ENCODE data around the gene GRAMD2B.

Gene GRAMD2B

DNA sequence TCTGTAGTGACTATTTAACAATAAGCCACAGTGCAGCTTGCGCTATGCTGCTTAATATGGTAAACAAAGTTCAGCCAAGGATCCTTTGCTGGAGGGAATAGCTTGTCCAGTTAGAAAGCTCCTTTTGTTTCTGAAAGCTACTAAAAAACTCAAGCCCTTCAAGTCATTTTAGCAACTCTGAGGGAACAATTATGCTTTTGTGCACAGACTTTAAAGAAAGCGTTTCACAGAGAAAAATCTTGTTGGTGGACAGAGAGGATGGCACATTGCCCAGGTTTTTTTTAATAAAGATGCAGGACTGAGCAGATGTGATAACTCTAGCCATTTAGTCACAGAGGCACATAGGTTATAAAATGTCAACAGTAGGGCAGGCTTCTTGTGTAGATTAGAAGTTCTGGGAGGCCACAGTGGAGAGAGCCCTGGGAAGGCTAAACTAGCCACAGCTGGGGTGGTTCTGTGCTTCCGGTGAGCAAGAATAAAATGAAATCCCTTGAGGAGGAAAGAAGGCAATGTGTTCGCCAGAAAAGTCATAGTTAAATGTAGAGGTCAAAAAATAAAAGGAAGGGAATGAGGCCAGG, 108.4 kb downstream of the GRAMD2B start:
- peak; percentile 47 for DNase-seq (ENCODE audit: low read depth)

DNA sequence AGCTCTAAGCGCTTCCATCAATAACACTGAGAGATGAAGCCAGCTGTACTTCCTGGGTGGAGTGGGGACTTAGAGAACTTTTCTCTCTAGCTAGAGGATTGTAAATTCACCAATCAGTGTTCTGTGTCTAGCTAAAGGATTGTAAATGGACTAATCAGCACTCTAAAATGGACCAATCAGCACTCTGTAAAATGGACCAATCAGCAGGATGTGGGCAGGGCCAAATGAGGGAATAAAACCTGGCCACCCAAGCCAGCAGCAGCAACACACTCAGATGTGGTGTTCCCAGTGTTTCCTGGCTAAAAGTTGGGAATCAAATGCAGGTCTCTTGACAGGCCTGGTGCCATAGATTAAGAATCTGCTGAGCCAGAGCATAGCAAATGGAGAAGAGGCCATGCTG, 111.3 kb downstream of the GRAMD2B start:
- no peak for DNase-seq (ENCODE audit: low read depth)
- TF ChIP-seq, protein P1, sequence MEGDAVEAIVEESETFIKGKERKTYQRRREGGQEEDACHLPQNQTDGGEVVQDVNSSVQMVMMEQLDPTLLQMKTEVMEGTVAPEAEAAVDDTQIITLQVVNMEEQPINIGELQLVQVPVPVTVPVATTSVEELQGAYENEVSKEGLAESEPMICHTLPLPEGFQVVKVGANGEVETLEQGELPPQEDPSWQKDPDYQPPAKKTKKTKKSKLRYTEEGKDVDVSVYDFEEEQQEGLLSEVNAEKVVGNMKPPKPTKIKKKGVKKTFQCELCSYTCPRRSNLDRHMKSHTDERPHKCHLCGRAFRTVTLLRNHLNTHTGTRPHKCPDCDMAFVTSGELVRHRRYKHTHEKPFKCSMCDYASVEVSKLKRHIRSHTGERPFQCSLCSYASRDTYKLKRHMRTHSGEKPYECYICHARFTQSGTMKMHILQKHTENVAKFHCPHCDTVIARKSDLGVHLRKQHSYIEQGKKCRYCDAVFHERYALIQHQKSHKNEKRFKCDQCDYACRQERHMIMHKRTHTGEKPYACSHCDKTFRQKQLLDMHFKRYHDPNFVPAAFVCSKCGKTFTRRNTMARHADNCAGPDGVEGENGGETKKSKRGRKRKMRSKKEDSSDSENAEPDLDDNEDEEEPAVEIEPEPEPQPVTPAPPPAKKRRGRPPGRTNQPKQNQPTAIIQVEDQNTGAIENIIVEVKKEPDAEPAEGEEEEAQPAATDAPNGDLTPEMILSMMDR (conservative IDR thresholded peaks at IDR 0.05; ENCODE audit: low read depth, low read length) = no peak
- no peak overlapping the region for H3K4me3 ChIP-seq (ENCODE audit: low read depth, low read length)

More for the DNA sequence above, 108.4 kb downstream of the GRAMD2B start:
- no peak overlapping the region for H3K4me3 ChIP-seq (ENCODE audit: low read depth, low read length)
- TF ChIP-seq, protein P1 (conservative IDR thresholded peaks at IDR 0.05; ENCODE audit: low read depth, low read length) = no peak

DNA sequence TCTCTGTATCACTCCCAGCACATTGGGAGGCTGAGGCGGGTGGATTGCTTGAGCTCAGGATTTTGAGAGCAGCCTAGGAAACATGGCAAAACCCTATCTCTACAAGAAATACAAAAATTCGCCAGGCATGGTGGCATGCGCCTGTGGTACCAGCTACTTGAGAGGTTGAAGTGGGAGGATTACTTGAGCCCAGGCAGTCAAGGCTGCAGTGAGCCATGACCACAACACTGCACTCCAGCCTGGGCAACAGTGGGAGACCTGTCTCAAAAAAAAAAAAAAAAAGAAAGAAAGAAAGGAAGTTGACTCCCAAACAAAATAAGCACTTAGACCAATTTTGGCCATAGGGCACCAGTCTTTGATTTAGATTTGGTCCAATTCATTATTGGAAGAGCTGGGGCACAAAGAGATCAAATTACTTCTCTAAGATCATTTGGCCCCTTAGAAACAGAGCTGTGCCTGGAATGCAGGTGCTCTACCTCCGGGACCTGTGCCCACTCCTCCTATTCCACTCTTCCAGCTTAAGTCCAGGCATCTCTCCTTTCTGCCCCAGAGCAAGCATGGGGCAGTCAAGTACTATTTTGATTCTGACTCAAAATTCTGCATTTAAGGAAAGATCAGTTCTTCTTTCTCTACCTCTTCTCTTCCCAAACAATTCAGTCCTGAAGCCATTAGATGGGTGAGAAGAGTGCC, 112.8 kb downstream of the GRAMD2B start:
- no peak for DNase-seq (ENCODE audit: low read depth)
- TF ChIP-seq, protein P1 (conservative IDR thresholded peaks at IDR 0.05; ENCODE audit: low read depth, low read length) = no peak
- H3K4me3 ChIP-seq (ENCODE audit: low read depth, low read length) = no peak overlapping the region

DNA sequence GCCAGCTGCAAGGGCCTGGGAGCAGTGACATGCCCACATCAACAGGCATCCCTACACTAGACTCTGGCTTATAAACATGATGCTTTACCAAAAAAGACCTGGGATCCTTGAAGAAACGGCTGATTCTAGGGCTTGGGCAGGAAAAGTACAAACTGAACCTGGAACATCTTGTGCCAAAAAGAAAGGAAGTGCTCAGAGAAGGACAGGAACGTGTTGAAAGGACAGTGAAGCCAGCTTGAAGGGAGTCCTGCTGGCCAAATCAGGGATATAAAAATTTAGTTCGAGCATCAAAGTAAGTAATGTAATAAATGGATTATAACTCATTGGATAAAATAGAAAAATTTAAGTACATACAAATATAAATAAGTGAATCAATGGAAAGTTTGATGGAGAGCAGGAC, 113.7 kb downstream of the GRAMD2B start:
- H3K4me3 ChIP-seq (ENCODE audit: low read depth, low read length) = no peak overlapping the region
- TF ChIP-seq, protein P1 (conservative IDR thresholded peaks at IDR 0.05; ENCODE audit: low read depth, low read length) = peak; percentile 47
- peak; percentile 50 for DNase-seq (ENCODE audit: low read depth)

DNA sequence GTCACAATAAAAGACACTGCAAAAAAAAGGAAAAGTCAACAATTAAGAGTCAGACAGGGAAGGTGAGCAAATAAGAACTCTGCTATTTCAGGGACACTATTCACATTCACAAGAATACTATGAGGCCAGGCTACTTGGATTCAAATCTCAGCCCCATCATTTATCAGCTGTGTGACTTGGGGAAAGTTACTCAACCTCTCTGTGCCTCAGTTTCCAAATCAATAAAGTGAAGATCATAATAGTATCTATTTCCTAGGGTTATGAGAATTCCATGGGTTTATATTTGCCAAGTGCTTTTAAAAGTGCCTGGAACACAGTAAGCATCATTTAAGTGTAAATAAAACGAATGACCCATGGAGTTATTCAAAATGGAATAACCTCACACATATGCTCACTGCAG, 115.4 kb downstream of the GRAMD2B start:
- DNase-seq (ENCODE audit: low read depth) = no peak
- TF ChIP-seq, protein P1 (conservative IDR thresholded peaks at IDR 0.05; ENCODE audit: low read depth, low read length) = no peak

GRCh38 chr5:126540631-126541030, 117.4 kb downstream of the GRAMD2B start:
- DNase-seq (ENCODE audit: low read depth) = no peak
- H3K4me3 ChIP-seq (ENCODE audit: low read depth, low read length) = no peak overlapping the region
- TF ChIP-seq, protein P1 (conservative IDR thresholded peaks at IDR 0.05; ENCODE audit: low read depth, low read length) = no peak

More for the DNA sequence above, 115.4 kb downstream of the GRAMD2B start:
- no peak overlapping the region for H3K4me3 ChIP-seq (ENCODE audit: low read depth, low read length)

DNA sequence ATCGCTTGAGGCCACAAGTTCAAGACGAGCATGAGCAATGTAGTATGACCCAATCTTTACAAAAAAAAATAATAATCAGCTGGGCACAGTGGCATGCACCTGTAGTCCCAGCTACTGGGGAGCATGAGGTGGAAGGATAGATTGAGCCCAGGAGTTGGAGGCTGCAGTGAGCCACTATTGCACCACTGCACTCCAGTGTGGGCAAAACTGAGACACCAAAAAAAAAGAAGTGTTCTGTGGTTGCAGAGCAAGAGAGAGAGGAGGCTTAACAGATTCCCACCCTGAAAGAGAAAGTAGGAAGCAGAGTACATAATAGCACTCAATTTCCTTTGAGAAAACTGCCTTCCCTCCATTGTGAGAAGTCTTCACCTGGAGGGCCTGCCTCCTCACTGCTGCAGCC, 119.2 kb downstream of the GRAMD2B start:
- H3K4me3 ChIP-seq (ENCODE audit: low read depth, low read length) = no peak overlapping the region
- TF ChIP-seq, protein P1 (conservative IDR thresholded peaks at IDR 0.05; ENCODE audit: low read depth, low read length) = no peak
- DNase-seq (ENCODE audit: low read depth) = no peak
